IMR-90 (cell line): Measurements from ENCODE around the gene SEPHS1. TPM values are rescaled to one million over a fixed set of nuclear protein-coding genes. Genes with fewer than 3 reads are reported as not detected.

Experiments
- ATAC-seq: fragments of 200-7000 bp; cut with Tn5 transposase; 2 replicates; pipeline ENCODE4 v1.9.1; 2020; ENCODE audit warnings: low read depth, mild to moderate bottlenecking, moderate library complexity
- BruUV-seq: library from RNA; stranded (reverse); fragments of 400-500 nt; replicated peaks from 2 replicates; lab custom pipeline; 2021; lab: Mats Ljungman, UMichigan
- CTCF ChIA-PET: fragments of 300-600 bp; formaldehyde crosslinking; extraction: SDS; loops from one replicate; lab custom pipeline; 2021; ENCODE audit warnings: antibody characterized with exemption; lab: Yijun Ruan, JAX
- POLR2A ChIA-PET: fragments of 300-600 bp; sonication (Branson Sonifier 250); formaldehyde crosslinking; loops from one replicate; lab custom pipeline; 2022; ENCODE audit warnings: antibody characterized with exemption; ENCODE audit not compliant: unreplicated experiment; lab: Charles Lee
- DNase-seq: peaks from one replicate; pipeline ENCODE4 v3.0.0; 2013
- H2AFZ ChIP-seq: replicated peaks from 2 replicates; pipeline ENCODE3; 2013; ENCODE audit warnings: low read length, mild to moderate bottlenecking; ENCODE audit not compliant: poor library complexity
- H2AK5ac ChIP-seq: 2 replicates; pipeline ENCODE4 v1.6.1; 2013; ENCODE audit warnings: low read depth, low read length, inconsistent platforms
- H2AK9ac ChIP-seq: replicated peaks from 2 replicates; pipeline ENCODE3; 2013; ENCODE audit warnings: mild to moderate bottlenecking, low read depth, low read length, moderate library complexity; ENCODE audit not compliant: poor library complexity
- H2BK120ac ChIP-seq: 2 replicates; pipeline ENCODE4 v1.6.1; 2013; ENCODE audit warnings: low read depth, low read length, inconsistent platforms
- H2BK15ac ChIP-seq: 3 replicates; pipeline ENCODE4 v1.6.1; 2013; ENCODE audit warnings: low read depth, low read length, inconsistent platforms
- H2BK20ac ChIP-seq: 2 replicates; pipeline ENCODE4 v1.6.1; 2013; ENCODE audit warnings: low read depth, mild to moderate bottlenecking, inconsistent platforms, low read length, moderate library complexity
- H2BK5ac ChIP-seq: 2 replicates; pipeline ENCODE4 v1.6.1; 2013; ENCODE audit warnings: mild to moderate bottlenecking, low read depth, low read length, inconsistent platforms; ENCODE audit not compliant: poor library complexity, severe bottlenecking
- H3K14ac ChIP-seq: replicated peaks from 2 replicates; pipeline ENCODE4 v1.6.1; 2013; ENCODE audit warnings: low read depth, low read length, inconsistent platforms
- H3K18ac ChIP-seq: 2 replicates; pipeline ENCODE4 v1.6.1; 2013; ENCODE audit warnings: low read depth, low read length, control low read depth
- H3K23ac ChIP-seq: 2 replicates; pipeline ENCODE4 v1.6.1; 2013; ENCODE audit warnings: low read depth, low read length, inconsistent platforms
- H3K27ac ChIP-seq: 2 replicates; pipeline ENCODE4 v1.5.1; 2013; ENCODE audit warnings: mild to moderate bottlenecking, control low read depth, low read length; ENCODE audit not compliant: insufficient read depth
- H3K27me3 ChIP-seq: 2 replicates; pipeline ENCODE4 v1.6.1; 2013; ENCODE audit warnings: low read length; ENCODE audit not compliant: control insufficient read depth, insufficient read depth
- H3K36me3 ChIP-seq: 2 replicates; pipeline ENCODE4 v1.6.1; 2013; ENCODE audit warnings: low read length, mixed read lengths; ENCODE audit not compliant: control insufficient read depth, insufficient read depth
- H3K4ac ChIP-seq: 2 replicates; pipeline ENCODE4 v1.6.1; 2013; ENCODE audit warnings: low read depth, low read length, inconsistent platforms
- H3K4me1 ChIP-seq: 2 replicates; pipeline ENCODE4 v1.6.1; 2013; ENCODE audit warnings: low read length, mixed read lengths; ENCODE audit not compliant: control insufficient read depth, insufficient read depth
- H3K4me2 ChIP-seq: 2 replicates; pipeline ENCODE4 v1.6.1; 2013; ENCODE audit warnings: low read depth, mild to moderate bottlenecking, control low read depth, low read length, moderate library complexity
- H3K4me3 ChIP-seq: 2 replicates; pipeline ENCODE4 v1.5.1; 2013; ENCODE audit warnings: low read depth, mild to moderate bottlenecking, control low read depth, low read length, moderate library complexity; ENCODE audit not compliant: insufficient read depth
- H3K56ac ChIP-seq: 2 replicates; pipeline ENCODE4 v1.6.1; 2013; ENCODE audit warnings: low read length, inconsistent platforms; ENCODE audit not compliant: insufficient read depth; ENCODE audit errors: extremely low read depth
- H3K79me1 ChIP-seq, 2 experiments: 2 replicates each; pipeline ENCODE4 v1.6.1; 2013; ENCODE audit warnings: low read length in 2 of 2, inconsistent platforms in 1 of 2, low read depth in 1 of 2
- H3K9ac ChIP-seq: 2 replicates; pipeline ENCODE4 v1.6.1; 2013; ENCODE audit warnings: low read depth, low read length, control low read depth
- H3K9me1 ChIP-seq: 2 replicates; pipeline ENCODE4 v1.6.1; 2013; ENCODE audit warnings: low read length, inconsistent platforms; ENCODE audit not compliant: insufficient read depth
- H3K9me3 ChIP-seq: 2 replicates; pipeline ENCODE4 v1.6.1; 2013; ENCODE audit warnings: low read length; ENCODE audit not compliant: control insufficient read depth, insufficient read depth
- H4K20me1 ChIP-seq: 2 replicates; pipeline ENCODE4 v1.6.1; 2013; ENCODE audit warnings: low read length, inconsistent platforms; ENCODE audit not compliant: insufficient read depth
- H4K5ac ChIP-seq: 2 replicates; pipeline ENCODE4 v1.6.1; 2013; ENCODE audit warnings: mild to moderate bottlenecking, low read depth, low read length, control low read depth
- H4K8ac ChIP-seq, 2 experiments: 2 replicates each; pipeline ENCODE4 v1.6.1; 2013; ENCODE audit warnings: low read depth in 2 of 2, low read length in 2 of 2, control low read depth in 1 of 2, inconsistent platforms in 1 of 2
- H4K91ac ChIP-seq: 2 replicates; pipeline ENCODE4 v1.6.1; 2013; ENCODE audit warnings: low read depth, low read length, inconsistent platforms; ENCODE audit not compliant: insufficient read depth
- BHLHE40 ChIP-seq: fragments of 150-350 bp; IDR thresholded peaks from 2 replicates; pipeline ENCODE4 v1.6.1; 2016; ENCODE audit warnings: mild to moderate bottlenecking, low read depth, low read length
- CEBPB ChIP-seq: IDR thresholded peaks from 2 replicates; pipeline ENCODE4 v1.6.1; 2012; ENCODE audit warnings: low read depth, low read length, improper control_type of control experiment
- CHD1 ChIP-seq: IDR thresholded peaks from 2 replicates; pipeline ENCODE4 v1.6.1; 2012; ENCODE audit warnings: low read depth, low read length, improper control_type of control experiment
- FOS ChIP-seq: fragments of 150-350 bp; IDR thresholded peaks from 2 replicates; pipeline ENCODE4 v1.6.1; 2016; ENCODE audit warnings: low read depth, low read length
- MAFK ChIP-seq: IDR thresholded peaks from 2 replicates; pipeline ENCODE4 v1.6.1; 2012; ENCODE audit warnings: low read depth, low read length, improper control_type of control experiment
- MAZ ChIP-seq: IDR thresholded peaks from 2 replicates; pipeline ENCODE4 v1.6.1; 2012; ENCODE audit warnings: low read depth, mild to moderate bottlenecking, low read length, improper control_type of control experiment, moderate library complexity, borderline replicate concordance
- MXI1 ChIP-seq: IDR thresholded peaks from 2 replicates; pipeline ENCODE4 v1.6.1; 2012; ENCODE audit warnings: low read depth, mild to moderate bottlenecking, low read length, moderate library complexity, borderline replicate concordance
- NFE2L2 ChIP-seq: fragments of 150-350 bp; IDR thresholded peaks from 2 replicates; pipeline ENCODE4 v1.6.1; 2016; ENCODE audit warnings: low read depth, mild to moderate bottlenecking, low read length
- POLR2A ChIP-seq: IDR thresholded peaks from 2 replicates; pipeline ENCODE4 v1.6.1; 2012; ENCODE audit warnings: mild to moderate bottlenecking, low read depth, low read length
- RAD21 ChIP-seq: IDR thresholded peaks from 2 replicates; pipeline ENCODE4 v1.6.1; 2012; ENCODE audit warnings: low read length, improper control_type of control experiment
- RCOR1 ChIP-seq: IDR thresholded peaks from 2 replicates; pipeline ENCODE4 v1.6.1; 2012; ENCODE audit warnings: mild to moderate bottlenecking, low read length, improper control_type of control experiment; ENCODE audit not compliant: insufficient replicate concordance
- RFX5 ChIP-seq: IDR thresholded peaks from 2 replicates; pipeline ENCODE4 v1.8.0; 2012; ENCODE audit warnings: low read depth, mild to moderate bottlenecking, low read length, moderate library complexity
- SMC3 ChIP-seq: fragments of 150-350 bp; IDR thresholded peaks from 2 replicates; pipeline ENCODE4 v1.6.1; 2016; ENCODE audit warnings: low read depth, mild to moderate bottlenecking, antibody characterized with exemption, low read length, moderate library complexity
- USF2 ChIP-seq: fragments of 150-350 bp; IDR thresholded peaks from 2 replicates; pipeline ENCODE4 v1.6.1; 2017; ENCODE audit warnings: mild to moderate bottlenecking, antibody characterized with exemption, low read length, low read depth
- WGBS, 2 experiments: methylation state at CpG; one replicate each; pipeline versions ENCODE4 v1.1.5 to v1.1.7; 2013; ENCODE audit warnings: missing lambda C conversion rate in 2 of 2; ENCODE audit not compliant: insufficient read length in 1 of 2; ENCODE audit errors: extremely low coverage in 2 of 2; 5-methylcytosine and 5-hydroxymethylcytosine counted together
- dilution Hi-C: fragments of 300-500 bp; cut with HindIII; formaldehyde crosslinking; loops from one replicate; pipeline ENCODE4 v1.14.3; 2018; ENCODE audit warnings: low sequenced_read_pairs; ENCODE audit not compliant: unreplicated experiment
- in situ Hi-C: fragments of 300-500 bp; cut with MboI; formaldehyde crosslinking; loops from 3 replicates; pipeline ENCODE4 v1.14.3; 2019; ENCODE audit warnings: low sequenced_read_pairs, inconsistent platforms, mixed read lengths
- intact Hi-C: fragments of 100-400 bp; cut with micrococcal nuclease; formaldehyde crosslinking; loops from 2 replicates; pipeline ENCODE4 v1.10.0; 2022
- polyA plus RNA-seq, 3 experiments: library from polyadenylated mRNA; depleted of rRNA; stranded (reverse); fragments of >200 nt; gene quantifications; 2 replicates each; pipeline ENCODE4 v1.2.3, GENCODE V29; 2012; ENCODE audit warnings: low replicate concordance in 1 of 3
- total RNA-seq: library from RNA; depleted of rRNA; stranded (reverse); fragments of >200 nt; gene quantifications from 2 replicates; pipeline ENCODE4 v1.2.3, GENCODE V29; 2012
- TF ChIP-seq, protein P1 (sequence below): conservative IDR thresholded peaks from 2 replicates; pipeline ENCODE4 v1.5.1; 2012; ENCODE audit warnings: mild to moderate bottlenecking, low read depth, low read length, improper control_type of control experiment
- TF ChIP-seq, protein P2 (sequence below): fragments of 150-350 bp; IDR thresholded peaks from 2 replicates; pipeline ENCODE4 v1.6.1; 2016; ENCODE audit warnings: low read depth, mild to moderate bottlenecking, low read length, moderate library complexity, borderline replicate concordance

SEPHS1 gene
- total and polyA plus RNA-seq, 2 of the 4 experiments (the other 2 are of a cell fraction), result 39.4 to 69.4 TPM

- Histone ChIP-seq H4K5ac (no peak overlapping the region), H4K8ac (no peak overlapping the region), H3K4me1 (peaks cover 5% of the 10 kb centered on the region; the same call in 1 of the 2 replicates), H3K4me2 (no peak overlapping the region), H2BK5ac (no peak overlapping the region), H3K14ac (no peak overlapping the region), H3K27ac (no peak overlapping the region), H2BK20ac (no peak overlapping the region), H3K4ac (no peak overlapping the region), H3K23ac (no peak overlapping the region), H2AK9ac (no peak overlapping the region), H2BK15ac (no peak overlapping the region), H2AFZ (no peak overlapping the region), H3K27me3 (no peaks in the 10 kb centered on the region), H4K20me1 (no peaks in the 10 kb centered on the region), H3K18ac (no peak overlapping the region), H4K91ac (no peak overlapping the region), H2AK5ac (no peak overlapping the region), H3K79me1 (peaks cover 5 to 14% of the 10 kb centered on the region in 2 experiments; a peak in 2 of 4 replicates), H2BK120ac (no peak overlapping the region), H3K9me3 (no peaks in the 10 kb centered on the region), H3K36me3 (peaks cover 5% of the 10 kb centered on the region), H3K56ac (no peak overlapping the region), H3K4me3 (no peak overlapping the region), H3K9me1 (peaks cover 4% of the 10 kb centered on the region), H3K9ac (no peak overlapping the region)
- ChIA-PET POLR2A (no interaction called here), CTCF (no interaction called here)
- no peak for ATAC-seq
- in situ Hi-C loops (no loop called here), intact Hi-C loops (no loop called here), dilution Hi-C loops (no loop called here)
- 81% methylated on average over 5 of the region's 10 CpGs; no CpG with 5 or more reads in 1 of the 2 experiments for WGBS, 2 experiments
- no TSS peak for BruUV-seq
- no peak for TF ChIP-seq CEBPB
- TF ChIP-seq FOS, result no peak
- TF ChIP-seq, protein P1, sequence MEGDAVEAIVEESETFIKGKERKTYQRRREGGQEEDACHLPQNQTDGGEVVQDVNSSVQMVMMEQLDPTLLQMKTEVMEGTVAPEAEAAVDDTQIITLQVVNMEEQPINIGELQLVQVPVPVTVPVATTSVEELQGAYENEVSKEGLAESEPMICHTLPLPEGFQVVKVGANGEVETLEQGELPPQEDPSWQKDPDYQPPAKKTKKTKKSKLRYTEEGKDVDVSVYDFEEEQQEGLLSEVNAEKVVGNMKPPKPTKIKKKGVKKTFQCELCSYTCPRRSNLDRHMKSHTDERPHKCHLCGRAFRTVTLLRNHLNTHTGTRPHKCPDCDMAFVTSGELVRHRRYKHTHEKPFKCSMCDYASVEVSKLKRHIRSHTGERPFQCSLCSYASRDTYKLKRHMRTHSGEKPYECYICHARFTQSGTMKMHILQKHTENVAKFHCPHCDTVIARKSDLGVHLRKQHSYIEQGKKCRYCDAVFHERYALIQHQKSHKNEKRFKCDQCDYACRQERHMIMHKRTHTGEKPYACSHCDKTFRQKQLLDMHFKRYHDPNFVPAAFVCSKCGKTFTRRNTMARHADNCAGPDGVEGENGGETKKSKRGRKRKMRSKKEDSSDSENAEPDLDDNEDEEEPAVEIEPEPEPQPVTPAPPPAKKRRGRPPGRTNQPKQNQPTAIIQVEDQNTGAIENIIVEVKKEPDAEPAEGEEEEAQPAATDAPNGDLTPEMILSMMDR, result no peak
- TF ChIP-seq USF2, result no peak
- no peak for TF ChIP-seq RFX5
- no peak for TF ChIP-seq MAZ
- no peak for TF ChIP-seq CHD1
- no peak for TF ChIP-seq BHLHE40
- no peak for TF ChIP-seq POLR2A
- TF ChIP-seq MAFK, result no peak
- no peak for TF ChIP-seq RAD21
- TF ChIP-seq, protein P2, sequence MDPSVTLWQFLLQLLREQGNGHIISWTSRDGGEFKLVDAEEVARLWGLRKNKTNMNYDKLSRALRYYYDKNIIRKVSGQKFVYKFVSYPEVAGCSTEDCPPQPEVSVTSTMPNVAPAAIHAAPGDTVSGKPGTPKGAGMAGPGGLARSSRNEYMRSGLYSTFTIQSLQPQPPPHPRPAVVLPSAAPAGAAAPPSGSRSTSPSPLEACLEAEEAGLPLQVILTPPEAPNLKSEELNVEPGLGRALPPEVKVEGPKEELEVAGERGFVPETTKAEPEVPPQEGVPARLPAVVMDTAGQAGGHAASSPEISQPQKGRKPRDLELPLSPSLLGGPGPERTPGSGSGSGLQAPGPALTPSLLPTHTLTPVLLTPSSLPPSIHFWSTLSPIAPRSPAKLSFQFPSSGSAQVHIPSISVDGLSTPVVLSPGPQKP, result no peak
- TF ChIP-seq RCOR1, result no peak
- no peak for TF ChIP-seq NFE2L2
- TF ChIP-seq MXI1, result no peak
- no peak for TF ChIP-seq SMC3
- no peak for DNase-seq
Observed at GRCh38 chr10:13296476-13296875, 51.6 kb downstream of the SEPHS1 start.
